HG03354 (cell line): ENCODE measurements around the gene CFAP61.
"Not testable (repeated sequence)": the region's sequence is repeated elsewhere in the genome, so short reads cannot be mapped to it uniquely, and the experiment has no call there.

ENCODE experiments used
- ATAC-seq: cut with Tn5 transposase; IDR thresholded peaks from one replicate; pipeline ENCODE4 v1.9.1; 2021; ENCODE audit warnings: mild to moderate bottlenecking; ENCODE audit not compliant: unreplicated experiment, poor library complexity, severe bottlenecking

Gene CFAP61

DNA sequence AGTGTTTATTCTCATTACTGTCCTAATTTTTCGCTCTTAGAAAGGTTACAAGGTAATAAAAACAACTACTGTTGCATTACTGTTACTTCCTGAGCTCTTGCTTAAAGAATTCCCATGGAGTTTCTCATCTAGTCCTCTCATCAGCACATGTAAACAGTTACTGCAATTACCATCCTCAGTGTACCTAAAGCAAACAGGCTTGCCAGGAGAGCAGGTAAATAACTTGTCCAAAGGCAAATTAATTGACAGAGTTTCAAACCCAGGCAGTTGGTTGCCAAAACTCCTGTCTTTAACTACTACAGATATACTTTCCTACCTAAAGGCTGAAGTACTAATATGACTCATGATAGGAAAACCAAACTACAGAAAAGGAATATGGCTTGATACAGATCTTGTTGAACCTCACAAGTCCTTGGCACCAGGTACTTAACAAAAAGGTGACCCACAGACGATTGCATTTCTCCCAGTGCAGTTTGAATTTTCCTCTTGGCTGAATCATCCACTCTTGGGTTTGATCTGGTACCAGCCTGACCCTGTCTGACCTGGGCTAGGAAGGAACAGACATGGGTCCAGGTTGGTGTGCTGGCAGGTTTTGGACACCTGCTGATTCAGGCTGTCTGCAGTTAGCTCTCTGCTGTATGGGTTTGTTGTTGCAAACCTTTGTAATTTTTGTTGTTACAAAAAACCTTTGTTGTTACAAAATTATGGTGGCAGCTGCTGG lies 153.0 kb downstream of the CFAP61 start:
- ATAC-seq = no peak

DNA sequence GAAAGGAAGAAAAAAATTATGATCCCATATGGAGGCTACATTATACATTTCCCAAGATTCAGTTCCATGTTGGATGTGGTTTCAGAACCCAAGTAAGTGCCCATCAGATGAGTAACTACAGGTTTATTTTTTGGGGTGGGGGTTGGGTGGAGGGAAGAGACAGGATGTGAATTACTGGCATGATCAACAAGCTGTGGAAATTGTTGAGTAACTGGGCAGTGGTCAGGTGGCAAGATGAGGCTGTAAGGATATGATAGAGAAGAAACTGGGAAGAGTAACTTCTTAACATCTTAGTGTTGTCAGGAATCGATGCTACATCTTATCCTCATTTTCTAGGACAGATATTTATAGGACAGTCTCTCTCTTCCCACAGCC lies 153.5 kb downstream of the CFAP61 start:
- no peak for ATAC-seq

DNA sequence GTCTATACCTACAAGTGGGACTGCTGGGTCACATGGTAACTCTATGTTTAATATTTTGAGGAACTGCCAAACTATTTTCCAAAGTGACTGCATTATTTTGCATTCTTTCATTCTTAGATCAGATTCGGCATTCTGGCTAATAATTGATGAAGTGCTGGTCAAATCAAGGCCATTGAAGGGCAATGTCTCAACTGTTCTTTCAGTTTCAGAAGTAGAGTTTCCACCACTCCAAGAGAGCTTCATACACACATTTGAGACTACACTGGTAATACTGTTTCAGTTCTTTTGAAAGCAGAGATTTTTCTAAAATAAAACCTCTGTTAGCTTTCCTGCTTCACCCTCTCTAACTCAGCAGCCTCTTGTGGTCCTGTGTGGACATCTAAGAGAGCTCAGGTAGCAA lies 154.5 kb downstream of the CFAP61 start:
- peak; percentile 91 for ATAC-seq

DNA sequence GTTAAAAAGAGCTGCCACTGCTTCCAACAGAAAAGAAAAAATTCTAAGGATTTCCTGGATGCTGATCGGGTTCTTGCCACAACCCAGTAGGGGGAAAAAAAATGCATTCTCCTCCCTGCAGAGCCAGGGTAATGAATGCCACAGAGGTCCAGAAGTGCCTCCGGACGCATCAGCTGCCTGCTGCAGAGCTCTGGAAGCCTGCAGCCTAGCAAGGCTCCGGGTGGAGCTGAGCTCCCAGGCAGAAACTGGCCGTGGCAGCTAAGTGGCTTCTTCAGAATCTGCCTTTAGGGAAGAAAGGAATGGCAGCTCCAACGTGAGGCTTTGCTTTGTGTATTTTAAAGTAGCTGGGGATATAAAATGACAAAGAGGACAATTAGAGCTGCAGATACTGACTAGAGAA lies 155.0 kb downstream of the CFAP61 start:
- no peak for ATAC-seq

DNA sequence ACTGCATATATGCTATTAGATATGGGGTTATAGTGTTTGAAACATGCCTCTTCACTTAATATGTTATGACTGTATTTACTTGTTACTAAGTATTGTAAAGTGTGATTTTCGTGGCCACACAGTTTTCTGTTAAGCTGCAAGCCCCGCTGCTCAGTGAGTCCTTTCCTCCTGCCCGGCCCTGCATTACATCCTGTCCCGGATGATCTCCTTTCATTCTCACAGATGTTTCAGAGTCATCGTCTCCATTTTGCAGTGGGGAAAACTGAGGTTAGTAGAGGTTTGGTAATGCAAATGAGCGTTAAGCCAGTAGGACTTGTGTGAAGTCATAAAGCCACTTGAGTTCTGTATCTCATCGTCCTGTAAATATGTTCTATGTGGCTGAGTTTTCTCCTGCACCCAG lies 155.5 kb downstream of the CFAP61 start:
- peak; percentile 69 for ATAC-seq

DNA sequence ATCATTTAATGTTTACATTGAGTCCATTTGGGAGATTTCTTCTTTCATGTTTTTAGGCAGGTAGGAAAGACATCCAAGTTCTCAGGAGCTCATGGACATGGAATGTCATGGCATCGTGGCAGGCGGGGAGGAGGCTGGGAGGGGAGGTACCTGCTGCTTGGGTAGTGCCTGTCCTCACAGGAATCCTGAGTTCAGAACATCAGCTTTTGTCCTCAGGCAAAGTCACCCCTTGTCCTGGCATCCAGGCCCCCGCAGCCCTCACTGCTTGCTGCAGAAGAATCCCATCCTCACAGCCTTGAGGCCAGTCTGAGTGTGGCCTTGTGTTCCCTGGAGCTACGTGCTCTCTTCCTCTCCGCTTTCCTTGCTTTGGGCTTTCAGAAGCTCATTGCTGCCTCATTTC lies 157.4 kb downstream of the CFAP61 start:
- ATAC-seq = no peak

DNA sequence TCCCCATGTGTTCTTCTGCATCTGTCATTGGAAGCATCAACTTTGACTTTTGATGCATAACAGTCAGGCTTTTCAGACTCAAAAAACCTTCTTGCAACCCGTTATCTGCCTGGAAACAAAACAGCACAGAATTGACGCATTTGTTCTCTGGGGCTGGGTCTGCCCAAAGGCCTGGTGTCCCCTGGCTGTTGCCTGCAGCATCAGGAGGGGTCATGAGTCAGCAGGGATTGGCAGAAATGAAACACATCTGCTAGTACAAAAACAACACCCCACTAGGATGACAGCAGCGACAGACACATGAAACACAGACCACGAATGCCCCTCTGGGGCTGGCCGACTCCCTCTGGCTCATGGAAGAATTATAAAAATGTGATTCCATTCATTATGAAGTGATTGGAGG lies 158.0 kb downstream of the CFAP61 start:
- ATAC-seq = no peak

DNA sequence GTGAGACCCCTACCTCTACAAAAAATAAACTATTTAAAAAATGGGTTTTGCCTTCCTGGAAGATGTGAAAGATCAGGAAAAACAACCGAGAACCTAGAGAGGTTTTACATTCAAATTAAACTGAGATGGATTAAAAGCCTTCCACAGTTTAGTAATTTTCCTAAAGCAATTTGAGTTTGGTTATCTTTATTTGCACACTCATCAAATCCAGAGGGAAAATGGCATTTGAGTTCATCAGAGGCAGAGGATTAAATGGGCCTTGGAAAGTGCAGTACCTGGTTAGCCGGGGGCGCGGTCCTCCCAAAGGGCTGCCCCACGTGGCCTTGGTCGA lies 158.6 kb downstream of the CFAP61 start:
- no peak for ATAC-seq

DNA sequence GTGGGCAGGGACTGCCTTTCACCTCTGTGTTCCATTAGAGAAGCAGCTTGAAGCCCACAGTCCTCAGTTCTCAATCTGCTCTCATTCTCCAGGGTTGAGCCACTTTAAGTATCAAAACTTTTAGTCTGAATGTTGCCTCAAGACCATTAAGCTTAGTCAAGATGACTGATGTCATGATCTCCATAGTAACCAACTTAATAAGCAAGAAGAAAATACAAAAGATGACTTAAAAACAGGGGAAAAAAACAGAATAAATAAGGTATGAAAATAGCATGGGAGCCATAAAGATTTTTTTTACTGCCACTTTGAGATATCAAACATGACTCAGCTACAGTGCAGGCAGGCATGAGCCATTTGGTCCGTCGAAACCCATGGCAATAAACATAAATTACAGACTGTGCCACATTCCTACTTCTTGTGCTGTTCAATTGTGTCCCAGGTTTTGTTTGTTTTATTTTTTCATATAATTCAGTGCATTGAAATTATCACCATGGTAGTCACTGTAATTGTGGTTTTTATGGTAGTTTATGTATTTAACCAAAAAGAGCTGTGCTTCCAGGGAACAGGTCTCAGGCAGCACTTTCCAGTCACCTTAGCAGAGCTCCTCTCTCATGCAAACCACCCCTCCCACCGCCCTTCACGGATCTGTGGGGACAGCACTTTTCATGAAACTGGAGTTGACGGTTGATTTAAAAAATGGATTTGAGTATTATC lies 159.1 kb downstream of the CFAP61 start:
- ATAC-seq = no peak

DNA sequence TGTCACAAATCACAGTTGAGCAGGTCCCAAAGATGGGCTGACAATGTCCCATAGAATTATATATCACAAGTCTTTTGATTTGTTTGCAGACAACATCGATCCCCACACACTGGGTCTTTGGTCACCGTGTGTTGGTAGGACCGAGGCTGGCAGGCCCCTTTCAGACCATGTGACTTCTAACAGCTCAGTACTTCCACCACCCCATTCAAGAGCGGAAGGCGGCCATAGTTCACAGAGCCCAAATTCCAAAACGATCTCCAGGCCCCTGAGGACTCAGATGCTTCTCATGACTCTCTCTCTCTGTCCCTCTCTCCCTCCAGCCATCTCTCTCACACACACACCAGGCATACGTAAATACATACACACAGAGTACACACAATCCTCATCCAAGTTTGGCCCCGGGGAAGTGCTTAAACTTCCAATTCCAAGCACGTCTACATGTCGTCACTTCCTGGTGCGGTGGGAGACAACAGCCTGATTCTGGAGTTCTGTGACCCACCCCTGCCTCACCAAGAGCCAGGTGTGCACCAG lies 159.7 kb downstream of the CFAP61 start:
- no peak for ATAC-seq

DNA sequence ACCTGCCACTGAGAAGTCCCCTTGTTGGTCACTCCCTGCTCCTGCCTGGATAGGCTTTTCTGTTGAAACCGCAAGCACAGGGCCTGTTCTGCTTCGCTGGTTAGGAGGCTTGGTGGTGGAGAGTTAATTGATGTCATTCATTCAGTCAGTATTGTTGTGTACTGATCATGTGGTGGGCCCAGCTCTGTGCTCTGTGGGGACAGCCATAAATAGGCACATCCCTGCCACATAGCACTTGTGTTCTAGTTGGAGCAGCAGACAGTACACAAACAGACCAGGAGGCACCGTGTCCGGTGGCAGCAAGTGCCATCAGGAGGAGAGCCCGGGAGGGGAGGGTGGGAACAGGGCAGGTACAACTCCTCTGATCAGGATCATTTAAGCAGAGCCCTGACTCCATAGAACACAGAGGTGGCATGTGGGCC lies 160.4 kb downstream of the CFAP61 start:
- ATAC-seq = no peak

DNA sequence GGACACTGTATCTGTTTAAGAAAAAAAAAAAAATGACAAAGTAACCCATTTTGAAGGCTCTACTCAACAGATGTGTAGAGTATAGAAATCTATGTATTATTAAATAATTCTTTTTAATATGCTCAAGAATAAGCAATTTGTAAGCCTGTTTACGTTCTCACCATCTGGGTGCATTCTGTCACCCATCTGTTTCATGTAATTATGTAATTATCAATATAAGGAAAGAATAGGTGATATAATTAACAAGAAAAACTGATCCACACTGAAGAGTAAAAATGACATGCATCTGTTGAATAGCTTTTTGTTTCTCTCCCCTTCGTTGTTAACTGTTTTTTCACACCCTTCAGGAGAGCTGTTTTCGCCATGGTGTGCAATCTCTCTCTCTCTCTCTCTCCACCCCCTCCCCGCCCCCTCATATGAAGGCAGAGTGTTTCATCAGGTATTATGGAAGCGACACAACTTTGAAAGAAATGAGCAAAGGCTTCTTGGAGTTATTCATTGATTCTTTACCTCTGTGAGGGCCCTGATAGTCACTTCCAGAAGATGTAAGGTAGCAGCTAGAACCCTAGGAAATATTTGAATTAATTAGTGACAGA lies 161.3 kb downstream of the CFAP61 start:
- no peak for ATAC-seq

DNA sequence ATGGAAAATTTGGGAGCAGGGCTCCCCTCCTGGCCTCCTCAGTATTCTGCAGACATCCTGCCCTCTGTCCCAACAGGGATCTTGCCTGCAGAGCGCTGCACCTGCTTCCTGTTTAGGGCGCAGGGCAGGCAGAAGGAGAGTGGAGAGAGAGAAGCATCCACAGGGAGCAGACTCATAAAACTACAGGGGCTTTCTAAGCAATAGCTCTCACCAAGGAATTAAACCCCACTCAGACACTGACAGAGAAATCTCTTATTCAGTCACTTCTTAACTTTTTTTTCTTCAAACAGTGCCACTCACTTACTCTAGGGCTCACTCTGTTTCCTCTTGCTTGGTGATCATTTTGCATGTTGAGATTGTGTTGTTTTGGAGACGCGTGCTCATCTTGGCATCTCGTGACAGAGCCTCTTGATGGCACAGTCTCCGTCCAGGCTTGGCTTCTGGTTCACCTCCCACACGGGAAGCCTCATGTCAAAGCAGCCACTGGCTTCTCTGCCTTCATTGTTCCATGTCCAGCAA lies 162.5 kb downstream of the CFAP61 start:
- ATAC-seq = no peak

DNA sequence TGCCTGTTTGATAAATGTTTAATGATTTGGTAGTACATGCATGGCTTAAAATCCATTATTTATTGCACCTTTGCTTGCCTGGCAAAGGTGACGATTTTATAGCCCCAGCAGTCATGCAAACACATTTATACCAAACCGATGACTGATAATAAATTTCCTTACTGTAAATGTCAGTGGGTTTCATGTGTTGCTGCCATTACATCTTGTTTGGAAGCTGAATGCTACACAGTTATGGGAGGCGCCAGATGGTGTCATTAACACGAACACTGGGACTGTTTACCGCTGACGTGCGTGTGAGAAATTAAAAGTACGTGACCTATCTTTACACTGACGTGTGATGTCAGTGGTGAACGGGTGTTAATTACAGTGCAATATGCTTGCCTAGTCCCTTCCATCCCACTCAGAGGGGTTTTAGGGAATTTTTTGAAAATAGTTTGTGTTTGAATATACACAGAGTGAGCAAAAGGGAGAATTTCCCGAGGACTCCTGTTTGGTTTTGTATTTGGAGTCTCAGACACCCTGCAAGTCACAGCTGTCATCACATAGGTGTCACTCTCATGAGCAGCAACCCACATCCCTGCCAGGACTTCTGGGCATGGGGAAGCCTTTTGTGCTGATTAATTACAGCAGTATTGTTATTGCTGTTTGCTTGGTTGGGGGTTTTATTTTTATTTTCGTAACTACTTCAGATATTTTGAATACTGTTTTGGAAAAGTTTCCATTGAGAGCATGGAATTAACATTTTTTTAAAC lies 163.8 kb downstream of the CFAP61 start:
- ATAC-seq = no peak

DNA sequence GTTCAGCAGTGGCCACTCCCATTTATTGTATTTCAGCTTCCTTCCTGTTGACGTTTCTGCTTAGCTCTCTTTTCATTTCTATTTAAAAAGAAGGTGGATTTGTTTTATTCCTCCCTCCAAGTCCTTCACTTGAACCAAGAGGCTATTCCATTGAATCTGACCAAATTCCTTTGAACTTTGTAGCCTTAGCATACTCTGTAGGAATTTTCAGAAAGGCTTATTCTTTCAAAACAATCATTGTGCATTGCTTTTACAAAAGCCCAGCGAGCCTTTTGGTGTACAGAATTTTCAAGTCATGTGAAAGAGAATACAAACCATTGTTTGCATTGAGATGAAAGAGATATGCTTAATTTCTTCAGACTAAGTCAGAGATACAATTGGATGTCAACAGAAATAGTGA lies 164.6 kb downstream of the CFAP61 start:
- no peak for ATAC-seq

DNA sequence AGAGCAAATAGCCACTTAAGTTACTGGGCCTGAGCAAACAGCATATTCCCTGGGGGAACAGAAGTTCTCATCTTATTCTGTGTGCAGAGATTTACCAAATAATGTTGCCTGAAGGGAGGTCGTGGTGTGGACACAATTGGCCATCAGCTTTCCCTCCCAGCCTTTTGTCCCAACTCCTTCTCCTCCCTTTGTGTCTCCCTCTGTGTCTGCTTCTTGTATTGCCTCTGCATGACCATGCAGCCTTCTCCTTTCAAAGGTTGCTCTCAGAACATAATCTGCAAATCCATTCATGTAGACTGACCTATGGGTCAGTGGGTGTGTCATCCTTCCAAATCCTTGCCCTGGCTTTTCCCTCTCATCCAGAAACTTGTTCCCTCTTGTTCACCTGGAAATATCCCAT lies 165.3 kb downstream of the CFAP61 start:
- no peak for ATAC-seq

DNA sequence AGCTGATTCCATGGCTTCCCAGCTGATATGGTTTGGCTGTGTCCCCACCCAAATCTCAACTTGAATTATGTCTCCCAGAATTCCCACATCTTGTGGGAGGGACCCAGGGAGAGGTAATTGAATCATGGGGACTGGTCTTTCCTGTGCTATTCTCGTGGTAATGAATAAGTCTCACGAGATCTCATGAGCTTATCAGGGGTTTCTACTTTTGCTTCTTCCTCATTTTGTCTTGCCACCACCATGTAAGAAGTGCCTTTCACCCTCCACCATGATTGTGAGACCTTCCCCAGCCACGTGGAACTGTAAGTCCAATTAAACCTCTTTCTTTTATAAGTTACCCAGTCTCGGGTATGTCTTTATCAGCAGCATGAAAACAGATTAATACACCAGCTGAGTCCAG lies 165.8 kb downstream of the CFAP61 start:
- ATAC-seq = not testable (repeated sequence)

DNA sequence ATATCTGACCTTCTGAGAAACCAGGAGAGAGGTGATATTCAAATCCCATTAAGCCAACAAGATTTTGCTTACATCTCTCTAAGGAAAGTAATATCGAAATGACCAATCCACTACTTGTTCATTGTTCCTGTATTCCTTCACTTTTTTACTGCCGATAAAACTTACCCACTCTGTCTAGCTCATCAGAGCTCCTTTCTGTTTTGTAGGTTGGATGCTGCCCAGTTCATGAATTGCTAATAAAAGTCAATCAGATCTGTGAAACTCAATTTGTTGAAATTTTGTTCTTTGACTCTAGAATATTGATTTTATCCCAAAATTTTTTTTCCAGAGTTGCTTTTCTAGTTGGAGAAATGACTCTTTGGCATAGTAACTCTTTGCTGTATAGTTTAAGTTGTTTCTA lies 166.7 kb downstream of the CFAP61 start:
- ATAC-seq = no peak

DNA sequence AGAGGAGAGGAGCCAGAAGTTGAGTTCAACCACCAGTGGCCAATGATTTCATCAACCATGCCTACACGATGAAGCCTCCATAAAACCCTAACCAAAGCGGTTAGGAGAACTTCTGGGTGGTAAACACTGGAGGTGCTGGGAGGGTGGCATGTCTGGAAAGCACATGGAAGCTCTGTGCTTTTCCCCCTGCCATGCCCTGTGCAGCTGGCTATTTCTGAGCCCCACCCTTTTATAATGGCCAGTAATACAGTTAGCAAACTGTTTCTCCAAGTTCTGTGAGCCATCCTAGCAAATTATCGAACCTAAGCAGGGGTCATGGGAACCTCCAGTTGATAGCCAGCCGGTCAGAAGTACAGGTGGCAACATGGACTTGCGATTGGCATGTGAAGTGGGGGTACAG lies 167.8 kb downstream of the CFAP61 start:
- ATAC-seq = no peak

DNA sequence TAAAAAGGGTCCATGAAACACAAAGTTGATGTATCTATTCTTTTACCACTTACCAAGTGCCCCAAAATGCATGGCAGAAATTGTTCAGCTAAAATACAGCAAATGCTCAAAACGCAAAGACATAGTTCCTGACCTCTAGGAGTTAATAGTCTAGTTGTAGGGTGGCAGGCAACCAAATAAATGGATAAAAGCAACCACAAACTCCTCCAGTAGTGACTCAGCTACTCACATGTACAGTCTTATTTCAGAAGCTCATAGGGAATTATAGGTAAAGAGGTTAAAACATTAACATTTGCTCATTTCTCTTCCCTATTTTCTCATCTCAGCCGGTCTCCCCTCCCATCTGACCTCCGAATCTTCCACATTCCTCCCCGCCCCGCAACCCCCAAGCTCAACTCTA lies 171.6 kb downstream of the CFAP61 start:
- no peak for ATAC-seq
